ENCODE data around the gene IL17A. TPM values are rescaled to one million over a fixed set of nuclear protein-coding genes. Genes with fewer than 3 reads are reported as not detected.

The IL17A gene
- total RNA-seq: not detected in 2 replicates

GRCh38 chr6:52186075-52186474 lies at the start of gene IL17A:
TSS of gene IL17A (plus strand) at chr6:52186375. CDS start at chr6:52186432, 57 bp downstream.

Other genes with a start within 250 kb of the IL17A start
- gene PKHD1, start 98.8 kb upstream of the IL17A start, total RNA-seq: not detected in 2 replicates
- not detected in 2 replicates for gene IL17F, start 58.1 kb downstream of the IL17A start, total RNA-seq
- 17.0 and 20.7 TPM in 2 replicates for gene MCM3, start 98.4 kb downstream of the IL17A start, total RNA-seq
- gene PAQR8, start 175.8 kb downstream of the IL17A start, total RNA-seq: 3.8 and 4.7 TPM in 2 replicates
- 28.3 and 38.9 TPM in 2 replicates for gene EFHC1, start 234.0 kb downstream of the IL17A start, total RNA-seq